DND-41 (cell line): ENCODE results near the gene RAB6D.
"Not testable (repeated sequence)": the region's sequence is repeated elsewhere in the genome, so short reads cannot be mapped to it uniquely, and the experiment has no call there.

Source experiments
- ATAC-seq: fragments of 200-7000 bp; cut with Tn5 transposase; 3 replicates; pipeline ENCODE4 v1.9.1; 2021; ENCODE audit warnings: low read depth; ENCODE audit not compliant: insufficient read depth
- DNase-seq: peaks from one replicate; pipeline ENCODE4 v3.0.0-alpha.2; 2020
- H2AFZ ChIP-seq: 2 replicates; pipeline ENCODE4 v1.6.0; 2012; ENCODE audit warnings: low read depth, low read length
- H3K27ac ChIP-seq: 2 replicates; pipeline ENCODE4 v1.5.1; 2012; ENCODE audit warnings: low read length, inconsistent platforms
- H3K27me3 ChIP-seq: fragments of 200-600 bp; sonication (generic); 2 replicates; pipeline ENCODE4 v1.6.0; 2012; ENCODE audit warnings: low read length, mild to moderate bottlenecking, inconsistent platforms; ENCODE audit not compliant: insufficient read depth, poor library complexity
- H3K36me3 ChIP-seq: 2 replicates; pipeline ENCODE4 v1.5.1; 2012; ENCODE audit warnings: low read length, inconsistent platforms; ENCODE audit not compliant: insufficient read depth
- H3K4me1 ChIP-seq: 2 replicates; pipeline ENCODE4 v1.5.1; 2012; ENCODE audit warnings: mild to moderate bottlenecking, low read length; ENCODE audit not compliant: insufficient read depth
- H3K4me2 ChIP-seq: 2 replicates; pipeline ENCODE4 v1.6.0; 2012; ENCODE audit warnings: mild to moderate bottlenecking, moderate library complexity, low read length, inconsistent platforms; ENCODE audit not compliant: insufficient read depth
- H3K4me3 ChIP-seq, 2 experiments: fragments of 200-600 bp in 1 of 2; shearing (Covaris generic) in 1 of 2; 2 replicates each; pipeline ENCODE4 v1.5.1; 2012 to 2016; ENCODE audit warnings: inconsistent platforms in 2 of 2, low read length in 2 of 2, mild to moderate bottlenecking in 2 of 2, low read depth in 1 of 2, moderate library complexity in 1 of 2
- H3K79me2 ChIP-seq: 2 replicates; pipeline ENCODE4 v1.6.0; 2012; ENCODE audit warnings: low read length, inconsistent platforms; ENCODE audit not compliant: insufficient read depth
- H3K9ac ChIP-seq: 2 replicates; pipeline ENCODE4 v1.6.0; 2012; ENCODE audit warnings: low read depth, mild to moderate bottlenecking, inconsistent platforms, low read length, moderate library complexity
- H3K9me3 ChIP-seq: 2 replicates; pipeline ENCODE4 v1.5.1; 2012; ENCODE audit warnings: low read length, moderate library complexity, mild to moderate bottlenecking, inconsistent platforms; ENCODE audit not compliant: insufficient read depth, severe bottlenecking
- H4K20me1 ChIP-seq: 2 replicates; pipeline ENCODE4 v1.6.0; 2012; ENCODE audit warnings: low read length; ENCODE audit not compliant: insufficient read depth
- EZH2 ChIP-seq: IDR thresholded peaks from 3 replicates; pipeline ENCODE4 v1.6.1; 2012; ENCODE audit warnings: borderline replicate concordance, low read depth, mild to moderate bottlenecking, moderate library complexity, low read length, inconsistent platforms; ENCODE audit not compliant: severe bottlenecking
- TF ChIP-seq, protein P1 (sequence below): IDR thresholded peaks from 2 replicates; pipeline ENCODE4 v1.5.1; 2012; ENCODE audit warnings: borderline replicate concordance, low read length, moderate library complexity, mild to moderate bottlenecking; ENCODE audit not compliant: poor library complexity, severe bottlenecking; ENCODE audit errors: extremely low read depth

RAB6D gene

DNA sequence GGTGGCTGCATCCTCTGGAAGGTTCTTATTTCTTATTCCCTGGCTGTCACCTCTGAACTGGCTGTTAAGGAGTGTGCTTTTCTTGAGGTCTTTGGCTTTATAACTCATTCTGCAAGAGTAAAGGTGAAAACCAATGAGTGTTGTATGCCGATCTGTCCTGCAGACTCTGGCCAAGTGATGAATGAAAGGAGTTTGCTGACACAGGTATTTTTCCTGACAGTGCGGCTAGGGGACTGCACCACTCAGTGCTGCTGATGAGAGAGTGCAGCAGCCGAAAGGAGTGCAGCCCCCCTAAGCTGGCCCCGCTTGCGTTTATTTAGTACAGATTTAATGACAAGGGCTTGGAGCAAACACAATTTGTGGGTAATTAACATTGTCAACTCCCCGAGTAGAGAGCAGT is 41.8 kb downstream of the RAB6D start:
- H3K9ac ChIP-seq = no peak overlapping the region
- no peaks in the 10 kb centered on the region for H3K27me3 ChIP-seq
- ATAC-seq (no peak), DNase-seq (no peak)
- TF ChIP-seq, protein P1, sequence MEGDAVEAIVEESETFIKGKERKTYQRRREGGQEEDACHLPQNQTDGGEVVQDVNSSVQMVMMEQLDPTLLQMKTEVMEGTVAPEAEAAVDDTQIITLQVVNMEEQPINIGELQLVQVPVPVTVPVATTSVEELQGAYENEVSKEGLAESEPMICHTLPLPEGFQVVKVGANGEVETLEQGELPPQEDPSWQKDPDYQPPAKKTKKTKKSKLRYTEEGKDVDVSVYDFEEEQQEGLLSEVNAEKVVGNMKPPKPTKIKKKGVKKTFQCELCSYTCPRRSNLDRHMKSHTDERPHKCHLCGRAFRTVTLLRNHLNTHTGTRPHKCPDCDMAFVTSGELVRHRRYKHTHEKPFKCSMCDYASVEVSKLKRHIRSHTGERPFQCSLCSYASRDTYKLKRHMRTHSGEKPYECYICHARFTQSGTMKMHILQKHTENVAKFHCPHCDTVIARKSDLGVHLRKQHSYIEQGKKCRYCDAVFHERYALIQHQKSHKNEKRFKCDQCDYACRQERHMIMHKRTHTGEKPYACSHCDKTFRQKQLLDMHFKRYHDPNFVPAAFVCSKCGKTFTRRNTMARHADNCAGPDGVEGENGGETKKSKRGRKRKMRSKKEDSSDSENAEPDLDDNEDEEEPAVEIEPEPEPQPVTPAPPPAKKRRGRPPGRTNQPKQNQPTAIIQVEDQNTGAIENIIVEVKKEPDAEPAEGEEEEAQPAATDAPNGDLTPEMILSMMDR = no peak
- TF ChIP-seq EZH2 = no peak
- no peaks in the 10 kb centered on the region for H3K79me2 ChIP-seq
- no peak overlapping the region for H2AFZ ChIP-seq
- no peak overlapping the region for H3K4me3 ChIP-seq
- H3K9me3 ChIP-seq = peaks cover 10% of the 10 kb centered on the region
- no peaks in the 10 kb centered on the region for H3K36me3 ChIP-seq
- H3K27ac ChIP-seq = no peak overlapping the region
- H3K4me1 ChIP-seq = no peaks in the 10 kb centered on the region
- no peak overlapping the region for H3K4me2 ChIP-seq
- H4K20me1 ChIP-seq = no peaks in the 10 kb centered on the region

DNA sequence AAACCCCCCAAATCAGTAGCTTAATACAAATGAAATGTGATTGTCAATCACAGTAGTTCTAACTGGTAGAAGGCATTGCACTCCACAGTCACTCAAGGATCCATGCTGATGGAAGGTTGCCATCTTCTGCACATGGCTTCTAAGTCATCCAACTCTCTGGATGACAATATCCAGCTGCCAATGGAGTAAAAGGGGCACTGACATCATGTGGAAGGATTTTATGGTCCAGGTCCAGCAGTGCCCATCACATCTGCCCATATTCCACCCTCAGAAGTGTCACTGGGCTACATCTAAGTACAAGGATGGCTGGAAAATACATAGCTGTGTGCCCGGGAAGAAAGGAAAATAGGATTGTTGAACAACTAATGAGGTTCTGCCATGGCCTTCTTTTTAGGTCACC is 42.6 kb downstream of the RAB6D start:
- peaks cover 10% of the 10 kb centered on the region for H3K9me3 ChIP-seq
- not testable (repeated sequence) for DNase-seq, H3K36me3 ChIP-seq, ATAC-seq, H3K4me3 ChIP-seq, H3K4me2 ChIP-seq, H3K9ac ChIP-seq, H2AFZ ChIP-seq, H3K4me1 ChIP-seq, H4K20me1 ChIP-seq, H3K79me2 ChIP-seq, H3K27ac ChIP-seq, H3K27me3 ChIP-seq

DNA sequence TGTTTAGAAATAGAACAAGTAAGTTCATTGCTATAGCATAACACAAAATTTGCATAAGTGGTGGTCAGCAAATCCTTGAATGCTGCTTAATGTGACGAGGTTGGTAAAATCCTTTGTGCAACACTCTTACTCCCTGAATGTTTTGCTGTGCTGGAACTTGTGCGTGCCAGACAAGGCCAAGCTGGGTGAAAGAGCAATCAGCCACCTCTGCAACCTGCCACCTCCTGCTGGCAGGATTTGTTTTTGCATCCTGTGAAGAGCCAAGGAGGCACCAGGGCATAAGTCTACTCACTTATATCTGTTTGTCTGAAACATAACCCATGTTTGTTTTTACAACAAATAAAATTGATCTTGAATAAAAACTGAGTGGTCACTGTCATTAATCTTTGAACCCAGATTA is 53.0 kb downstream of the RAB6D start:
- H3K4me1 ChIP-seq, H3K9me3 ChIP-seq, H3K27ac ChIP-seq, H3K4me3 ChIP-seq, H4K20me1 ChIP-seq, H3K9ac ChIP-seq, H3K79me2 ChIP-seq, ATAC-seq, DNase-seq, H2AFZ ChIP-seq, H3K4me2 ChIP-seq, H3K36me3 ChIP-seq, H3K27me3 ChIP-seq: not testable (repeated sequence)
- TF ChIP-seq, protein P1 = peak; percentile 14
